Natural killer cell (primary cell): ENCODE data around the gene KLK8. TPM values are rescaled to one million over a fixed set of nuclear protein-coding genes. Genes with fewer than 3 reads are reported as not detected.

Experiments
- ATAC-seq, 3 donors: fragments of 150-1000 bp in 2 of 3; fragments of 200-7000 bp in 1 of 3; cut with Tn5 transposase; 1 replicate in 1 of 3; 2 replicates in 2 of 3; pipeline ENCODE4 v1.10.0; 2021; ENCODE audit warnings: mild to moderate bottlenecking in 2 of 3, moderate library complexity in 2 of 3
- DNase-seq, 2 donors: peaks; one replicate each; pipeline versions ENCODE4 v3.0.0 to v3.0.0-alpha.2; 2013 to 2021; ENCODE audit warnings: mixed read lengths in 1 of 2
- H3K27ac ChIP-seq: one replicate; pipeline ENCODE4 v1.5.1; 2013; ENCODE audit warnings: mild to moderate bottlenecking, low read length
- H3K27me3 ChIP-seq: one replicate; pipeline ENCODE4 v1.6.1; 2013; ENCODE audit warnings: low read length; ENCODE audit not compliant: control insufficient read depth, insufficient read depth
- H3K36me3 ChIP-seq: one replicate; pipeline ENCODE4 v1.6.1; 2013; ENCODE audit warnings: low read length; ENCODE audit not compliant: control insufficient read depth, insufficient read depth
- H3K4me1 ChIP-seq: one replicate; pipeline ENCODE4 v1.6.1; 2013; ENCODE audit warnings: low read length; ENCODE audit not compliant: control insufficient read depth, insufficient read depth
- H3K4me3 ChIP-seq: one replicate; pipeline ENCODE4 v1.5.1; 2013; ENCODE audit warnings: low read length
- H3K9me3 ChIP-seq: one replicate; pipeline ENCODE4 v1.6.1; 2013; ENCODE audit warnings: low read length; ENCODE audit not compliant: control insufficient read depth, insufficient read depth
- H3K27ac Mint-ChIP-seq, 2 donors: one replicate each; pipeline ENCODE4 v1.8.0; 2022; ENCODE audit warnings: mild to moderate bottlenecking in 2 of 2, mixed read lengths in 2 of 2, moderate library complexity in 1 of 2
- H3K27me3 Mint-ChIP-seq, 2 donors: one replicate each; pipeline ENCODE4 v1.8.0; 2022; ENCODE audit warnings: low read depth in 2 of 2, mixed read lengths in 2 of 2
- H3K36me3 Mint-ChIP-seq: one replicate; pipeline ENCODE4 v1.8.0; 2022; ENCODE audit warnings: mixed read lengths
- H3K4me1 Mint-ChIP-seq, 2 donors: one replicate each; pipeline ENCODE4 v1.8.0; 2022; ENCODE audit warnings: mixed read lengths in 2 of 2
- H3K4me3 Mint-ChIP-seq: one replicate; pipeline ENCODE4 v1.8.0; 2022; ENCODE audit warnings: mild to moderate bottlenecking, moderate library complexity, mixed read lengths
- H3K9me3 Mint-ChIP-seq, 2 donors: one replicate each; pipeline ENCODE4 v1.8.0; 2022; ENCODE audit warnings: mixed read lengths in 2 of 2
- WGBS: methylation state at CpG from one replicate; pipeline ENCODE4 v1.1.7; 2013; ENCODE audit warnings: missing lambda C conversion rate; ENCODE audit not compliant: insufficient coverage; 5-methylcytosine and 5-hydroxymethylcytosine counted together
- intact Hi-C: fragments of 100-400 bp; cut with micrococcal nuclease; formaldehyde crosslinking; loops from one replicate; pipeline ENCODE4 v1.14.2; 2022
- total RNA-seq, 4 donors: library from RNA; stranded (reverse); fragments of 120-200 nt in 1 of 4; gene quantifications; one replicate each; pipeline versions ENCODE4 v1.2.3 to v1.2.4, GENCODE V29; 2013 to 2022
- TF ChIP-seq, protein P1 (sequence below): fragments of 200-600 bp; IDR thresholded peaks from one replicate; pipeline ENCODE4 v1.8.0; 2022; ENCODE audit warnings: antibody characterized with exemption

The KLK8 gene
- total RNA-seq, 3 donors from 2014 or later (not counting 1 experiment from before 2014, with no cell fraction given) = not detected

DNA sequence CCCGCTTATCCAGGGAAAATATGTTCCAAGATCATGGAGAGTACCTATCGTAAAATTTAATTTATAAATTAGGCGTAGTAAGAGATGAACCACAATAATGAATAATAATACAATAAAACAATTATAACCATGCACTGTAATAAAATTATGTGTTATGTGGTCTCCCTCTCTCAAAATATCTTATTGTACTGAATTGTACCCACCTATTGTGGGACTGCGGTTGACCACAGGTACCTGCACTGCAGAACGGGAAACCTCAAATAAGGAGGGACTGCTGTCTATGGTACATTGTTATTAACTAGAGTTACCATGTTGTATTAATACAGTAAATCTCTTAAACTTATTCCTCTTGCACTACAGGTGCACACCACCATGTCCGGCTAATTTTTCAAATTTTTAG is 38.7 kb upstream of the KLK8 start:
- no peaks in the 10 kb centered on the region for H3K36me3 Mint-ChIP-seq
- WGBS = 87% methylated on average over 3 of the region's 6 CpGs
- Histone ChIP-seq H3K27ac (no peak overlapping the region), H3K4me1 (no peaks in the 10 kb centered on the region), H3K9me3 (no peaks in the 10 kb centered on the region), H3K4me3 (no peak overlapping the region), H3K27me3 (no peaks in the 10 kb centered on the region), H3K36me3 (no peaks in the 10 kb centered on the region)
- intact Hi-C loops = no loop called here
- no peak overlapping the region for H3K4me3 Mint-ChIP-seq
- TF ChIP-seq, protein P1, sequence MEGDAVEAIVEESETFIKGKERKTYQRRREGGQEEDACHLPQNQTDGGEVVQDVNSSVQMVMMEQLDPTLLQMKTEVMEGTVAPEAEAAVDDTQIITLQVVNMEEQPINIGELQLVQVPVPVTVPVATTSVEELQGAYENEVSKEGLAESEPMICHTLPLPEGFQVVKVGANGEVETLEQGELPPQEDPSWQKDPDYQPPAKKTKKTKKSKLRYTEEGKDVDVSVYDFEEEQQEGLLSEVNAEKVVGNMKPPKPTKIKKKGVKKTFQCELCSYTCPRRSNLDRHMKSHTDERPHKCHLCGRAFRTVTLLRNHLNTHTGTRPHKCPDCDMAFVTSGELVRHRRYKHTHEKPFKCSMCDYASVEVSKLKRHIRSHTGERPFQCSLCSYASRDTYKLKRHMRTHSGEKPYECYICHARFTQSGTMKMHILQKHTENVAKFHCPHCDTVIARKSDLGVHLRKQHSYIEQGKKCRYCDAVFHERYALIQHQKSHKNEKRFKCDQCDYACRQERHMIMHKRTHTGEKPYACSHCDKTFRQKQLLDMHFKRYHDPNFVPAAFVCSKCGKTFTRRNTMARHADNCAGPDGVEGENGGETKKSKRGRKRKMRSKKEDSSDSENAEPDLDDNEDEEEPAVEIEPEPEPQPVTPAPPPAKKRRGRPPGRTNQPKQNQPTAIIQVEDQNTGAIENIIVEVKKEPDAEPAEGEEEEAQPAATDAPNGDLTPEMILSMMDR = no peak
- ATAC-seq (no peak), DNase-seq (no peak)
- no peaks in the 10 kb centered on the region for H3K9me3 Mint-ChIP-seq
- H3K4me1 Mint-ChIP-seq = no peaks in the 10 kb centered on the region
- no peak overlapping the region for H3K27ac Mint-ChIP-seq
- peaks cover 3 to 7% of the 10 kb centered on the region in 2 donors for H3K27me3 Mint-ChIP-seq

DNA sequence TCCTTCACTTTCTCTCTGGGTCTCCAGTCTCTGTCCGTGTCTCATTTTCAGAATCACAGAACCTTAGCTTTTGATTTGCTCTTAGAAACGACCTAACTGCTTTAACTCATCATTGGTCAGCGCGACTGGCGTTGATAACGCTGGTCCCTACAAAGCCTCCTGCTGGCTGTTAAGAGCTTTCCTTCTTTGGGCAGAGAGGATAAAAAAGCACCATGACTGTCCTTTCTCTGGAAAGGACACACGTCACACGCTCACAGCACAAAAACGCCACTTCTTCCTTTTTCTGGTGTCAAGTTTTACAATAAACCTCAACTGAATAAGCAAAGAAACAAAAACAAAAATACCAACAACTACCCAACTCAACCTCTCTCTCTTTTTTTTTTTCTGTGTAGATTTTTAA is 35.1 kb upstream of the KLK8 start:
- H3K27ac Mint-ChIP-seq = no peak overlapping the region
- Histone ChIP-seq H3K27me3 (no peaks in the 10 kb centered on the region), H3K36me3 (no peaks in the 10 kb centered on the region), H3K9me3 (no peaks in the 10 kb centered on the region), H3K4me1 (no peaks in the 10 kb centered on the region), H3K4me3 (no peak overlapping the region), H3K27ac (no peak overlapping the region)
- 68% methylated on average over 9 of the region's 9 CpGs for WGBS
- no peaks in the 10 kb centered on the region for H3K36me3 Mint-ChIP-seq
- TF ChIP-seq, protein P1 = no peak
- H3K4me3 Mint-ChIP-seq = no peak overlapping the region
- peaks cover 18 to 21% of the 10 kb centered on the region in 2 donors for H3K27me3 Mint-ChIP-seq
- ATAC-seq (no peak), DNase-seq (no peak)
- no peaks in the 10 kb centered on the region for H3K9me3 Mint-ChIP-seq
- no peaks in the 10 kb centered on the region for H3K4me1 Mint-ChIP-seq
- intact Hi-C loops = no loop called here

DNA sequence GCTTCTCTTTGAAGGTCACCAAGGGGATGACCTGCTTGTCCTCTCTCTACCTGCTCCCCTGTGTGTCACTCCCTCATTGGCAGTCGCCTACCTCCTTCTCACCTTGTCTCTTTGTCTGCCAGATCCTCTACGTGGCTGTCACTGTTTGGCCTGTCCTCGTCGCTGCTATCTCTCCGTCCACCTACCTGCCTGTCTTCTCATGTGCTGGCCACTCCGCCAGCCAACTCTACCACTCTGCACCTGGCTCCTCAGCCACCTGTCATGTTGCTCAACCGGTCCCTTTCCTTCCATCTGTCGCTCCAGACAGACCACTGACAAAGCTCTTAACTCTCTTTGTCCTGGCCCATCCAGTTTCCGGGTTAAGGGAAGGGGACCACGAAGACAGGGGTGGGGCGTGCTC is 33.3 kb upstream of the KLK8 start, which contains the start of gene KLK12:
TSS of gene KLK12 (minus strand) at position 299 of the 400 bp plus-strand sequence. CDS start 381 bp downstream, outside the sequence.
- Mint-ChIP-seq H3K27me3 (peaks cover 28 to 29% of the 10 kb centered on the region in 2 donors), H3K36me3 (no peaks in the 10 kb centered on the region), H3K4me1 (no peaks in the 10 kb centered on the region), H3K9me3 (no peaks in the 10 kb centered on the region), H3K27ac (no peak within 1 kb of the TSS), H3K4me3 (no peak within 1 kb of the TSS)
- ATAC-seq (no peak), DNase-seq (no peak)
- Histone ChIP-seq H3K9me3 (no peaks in the 10 kb centered on the region), H3K27ac (no peak within 1 kb of the TSS), H3K4me1 (no peaks in the 10 kb centered on the region), H3K36me3 (no peaks in the 10 kb centered on the region), H3K27me3 (no peaks in the 10 kb centered on the region), H3K4me3 (no peak within 1 kb of the TSS)
- 55% methylated on average over 10 of the region's 11 CpGs for WGBS
- TF ChIP-seq, protein P1 = no peak
- intact Hi-C loops = no loop called here

DNA sequence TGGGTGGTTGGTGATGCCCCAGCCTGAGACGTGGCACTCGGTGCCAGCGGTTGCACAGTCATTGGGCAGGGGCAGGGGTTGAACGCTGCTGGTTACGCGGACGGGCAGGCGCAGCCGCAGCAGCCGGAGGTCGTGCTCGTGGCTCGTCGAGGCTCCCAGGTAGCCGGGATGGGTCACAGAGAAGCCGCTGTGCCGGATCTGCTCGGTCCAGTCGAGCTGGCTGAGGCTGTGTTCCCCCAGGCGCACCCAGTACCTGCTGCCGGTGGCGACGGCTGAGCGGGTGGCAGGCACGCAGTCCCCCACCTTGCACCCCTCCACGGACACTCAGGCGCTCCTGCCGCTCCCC is 30.4 kb upstream of the KLK8 start:
- Histone ChIP-seq H3K36me3 (no peaks in the 10 kb centered on the region), H3K9me3 (no peaks in the 10 kb centered on the region), H3K27ac (no peak overlapping the region), H3K4me1 (no peaks in the 10 kb centered on the region), H3K4me3 (no peak overlapping the region), H3K27me3 (no peaks in the 10 kb centered on the region)
- TF ChIP-seq, protein P1 = no peak
- no peak for DNase-seq
- Mint-ChIP-seq H3K4me1 (no peaks in the 10 kb centered on the region), H3K27me3 (peaks cover 28 to 35% of the 10 kb centered on the region in 2 donors), H3K4me3 (no peak overlapping the region), H3K36me3 (no peaks in the 10 kb centered on the region), H3K9me3 (no peaks in the 10 kb centered on the region), H3K27ac (no peak overlapping the region)
- 90% methylated on average over 28 of the region's 28 CpGs for WGBS
- intact Hi-C loops = no loop called here
- ATAC-seq = no peak
